ES-I3 (cell line): ENCODE measurements around the gene FSIP1.

Experiments used
- H3K36me3 ChIP-seq: 2 replicates; pipeline ENCODE4 v1.6.1; 2013; ENCODE audit warnings: mild to moderate bottlenecking, low read length, control low read depth, moderate library complexity; ENCODE audit not compliant: insufficient read depth
- H3K4me1 ChIP-seq: 2 replicates; pipeline ENCODE4 v1.6.1; 2013; ENCODE audit warnings: mild to moderate bottlenecking, control low read depth, low read length; ENCODE audit not compliant: insufficient read depth
- H3K9ac ChIP-seq: 2 replicates; pipeline ENCODE4 v1.6.1; 2013; ENCODE audit warnings: low read depth, mild to moderate bottlenecking, low read length, moderate library complexity
- H3K9me3 ChIP-seq: 2 replicates; pipeline ENCODE4 v1.6.1; 2013; ENCODE audit warnings: mild to moderate bottlenecking, low read length, moderate library complexity; ENCODE audit not compliant: control insufficient read depth, insufficient read depth

Gene FSIP1

GRCh38 chr15:39589193-39589814 lies 193.3 kb downstream of the FSIP1 start:
- H3K36me3 ChIP-seq = peaks cover 73% of the 10 kb centered on the region
- no peaks in the 10 kb centered on the region for H3K4me1 ChIP-seq
- no peak overlapping the region for H3K9ac ChIP-seq
- H3K9me3 ChIP-seq = no peaks in the 10 kb centered on the region

DNA sequence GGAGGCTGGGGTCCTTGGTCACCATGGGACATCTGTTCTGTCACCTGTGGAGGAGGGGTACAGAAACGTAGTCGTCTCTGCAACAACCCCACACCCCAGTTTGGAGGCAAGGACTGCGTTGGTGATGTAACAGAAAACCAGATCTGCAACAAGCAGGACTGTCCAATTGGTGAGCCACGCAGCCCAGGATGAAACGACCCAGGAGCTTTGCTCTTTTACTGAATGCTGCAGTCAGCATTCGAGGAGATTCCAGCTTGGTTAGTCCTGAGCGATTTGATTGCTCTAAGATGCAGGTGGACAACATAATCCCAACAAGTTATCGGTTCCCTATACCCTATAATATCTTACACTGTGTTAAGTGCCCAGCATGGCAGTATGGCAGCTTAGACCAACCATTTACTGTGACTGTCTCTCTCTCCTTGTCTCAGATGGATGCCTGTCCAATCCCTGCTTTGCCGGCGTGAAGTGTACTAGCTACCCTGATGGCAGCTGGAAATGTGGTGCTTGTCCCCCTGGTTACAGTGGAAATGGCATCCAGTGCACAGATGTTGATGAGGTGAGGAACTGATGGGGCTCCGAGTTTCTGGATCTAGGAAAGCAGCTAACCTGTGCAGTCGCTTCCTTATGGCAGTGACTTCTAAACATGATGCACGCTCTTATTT lies 194.0 kb downstream of the FSIP1 start:
- H3K4me1 ChIP-seq = no peaks in the 10 kb centered on the region
- no peaks in the 10 kb centered on the region for H3K9me3 ChIP-seq
- H3K36me3 ChIP-seq = peaks cover 70% of the 10 kb centered on the region
- no peak overlapping the region for H3K9ac ChIP-seq

DNA sequence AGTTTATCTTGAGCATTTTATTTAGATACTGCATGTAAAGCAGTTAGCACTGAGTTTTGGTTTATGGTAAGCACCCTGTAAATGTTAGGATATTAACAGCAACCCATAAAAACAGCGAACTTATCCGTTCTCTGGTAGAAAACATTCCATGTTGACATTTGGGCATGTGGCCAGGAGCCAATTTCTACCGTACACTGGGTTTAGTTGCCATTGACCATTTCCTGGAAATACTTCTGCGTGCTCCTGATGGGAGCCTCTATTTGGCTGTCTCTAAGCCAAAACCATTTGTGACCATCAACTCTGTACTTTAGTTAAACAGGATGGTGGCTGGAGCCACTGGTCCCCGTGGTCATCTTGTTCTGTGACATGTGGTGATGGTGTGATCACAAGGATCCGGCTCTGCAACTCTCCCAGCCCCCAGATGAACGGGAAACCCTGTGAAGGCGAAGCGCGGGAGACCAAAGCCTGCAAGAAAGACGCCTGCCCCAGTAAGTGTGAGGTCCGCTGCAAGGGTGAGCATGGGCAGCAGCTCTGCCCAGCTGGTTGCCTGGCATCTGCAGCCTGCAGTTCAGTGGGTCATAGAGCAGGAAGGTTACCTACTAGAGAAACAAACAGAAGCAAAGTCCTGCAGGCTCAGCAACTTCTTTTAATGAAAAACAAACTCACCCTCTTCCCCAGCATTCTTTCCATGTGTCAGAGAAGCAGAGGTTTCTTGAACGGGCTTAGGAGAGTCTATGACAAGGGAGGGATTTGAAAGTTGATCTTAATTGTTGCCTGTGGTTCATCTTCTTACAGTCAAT lies 194.7 kb downstream of the FSIP1 start:
- Histone ChIP-seq H3K9ac (no peak overlapping the region), H3K4me1 (peaks cover 2% of the 10 kb centered on the region; the same call in 1 of the 2 replicates), H3K36me3 (peaks cover 66% of the 10 kb centered on the region), H3K9me3 (no peaks in the 10 kb centered on the region)

- H3K4me1 ChIP-seq = peaks cover 7% of the 10 kb centered on the region; the same call in 1 of the 2 replicates
- H3K9ac ChIP-seq = no peak overlapping the region
- H3K9me3 ChIP-seq = no peaks in the 10 kb centered on the region
- H3K36me3 ChIP-seq = peaks cover 60% of the 10 kb centered on the region
These were observed 195.4 kb downstream of the FSIP1 start for GRCh38 chr15:39587096-39587721.

DNA sequence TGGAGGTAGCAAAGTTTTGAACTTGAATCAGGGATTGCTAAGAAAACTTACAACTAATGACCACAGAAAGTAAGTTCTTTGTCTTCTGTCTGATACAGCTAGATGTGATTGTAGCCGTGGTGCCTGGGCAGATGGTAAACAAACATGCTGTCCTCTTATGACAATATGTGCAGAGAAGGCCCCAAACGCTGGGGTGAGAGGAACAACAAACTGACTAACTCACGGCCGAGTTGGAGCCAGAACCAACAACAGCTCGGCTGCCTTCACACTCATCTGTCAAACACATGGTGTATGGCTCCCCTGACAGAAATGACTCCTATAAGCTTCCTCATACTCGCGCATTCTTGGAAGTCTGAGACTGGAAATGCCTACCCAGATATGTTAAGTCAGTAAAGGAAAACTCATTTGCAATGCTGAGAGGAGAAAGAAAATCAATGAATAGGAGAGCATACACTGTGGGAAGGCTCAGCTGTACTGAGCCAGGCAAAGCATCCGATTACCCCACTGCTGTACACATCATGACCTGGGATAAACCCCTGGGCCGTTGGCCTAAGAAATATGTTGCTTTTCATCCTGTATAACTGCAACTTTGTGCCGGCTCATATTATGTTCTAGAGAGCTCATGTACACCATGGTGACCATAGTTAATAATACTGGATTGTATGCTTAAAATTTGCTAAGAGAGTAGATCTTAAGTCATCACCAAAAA lies 196.1 kb downstream of the FSIP1 start:
- H3K36me3 ChIP-seq = peaks cover 55% of the 10 kb centered on the region
- H3K9me3 ChIP-seq = no peaks in the 10 kb centered on the region
- peaks cover 7% of the 10 kb centered on the region; the same call in 1 of the 2 replicates for H3K4me1 ChIP-seq
- H3K9ac ChIP-seq = no peak overlapping the region

DNA sequence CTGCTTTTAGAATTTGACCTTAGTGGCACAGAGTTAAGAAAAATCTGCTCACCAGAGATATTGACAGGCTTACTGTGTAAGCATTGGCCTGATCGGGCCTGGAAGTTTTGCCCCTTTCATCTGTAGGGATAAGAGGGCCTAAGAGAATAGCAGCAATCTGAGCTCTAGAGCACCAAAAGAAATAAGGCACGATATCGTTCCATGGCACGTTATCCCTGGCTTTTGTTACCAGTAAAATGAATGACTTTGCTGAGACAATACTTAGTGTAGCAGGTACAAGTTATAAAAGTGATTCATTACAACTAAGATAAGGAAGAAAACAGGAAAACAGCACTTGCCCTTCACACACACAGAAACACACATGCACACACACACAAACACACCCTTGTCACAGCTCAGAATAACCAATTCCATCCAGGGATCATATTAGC lies 196.8 kb downstream of the FSIP1 start:
- no peaks in the 10 kb centered on the region for H3K9me3 ChIP-seq
- H3K9ac ChIP-seq = no peak overlapping the region
- H3K36me3 ChIP-seq = peaks cover 48% of the 10 kb centered on the region
- H3K4me1 ChIP-seq = peaks cover 7% of the 10 kb centered on the region; the same call in 1 of the 2 replicates

DNA sequence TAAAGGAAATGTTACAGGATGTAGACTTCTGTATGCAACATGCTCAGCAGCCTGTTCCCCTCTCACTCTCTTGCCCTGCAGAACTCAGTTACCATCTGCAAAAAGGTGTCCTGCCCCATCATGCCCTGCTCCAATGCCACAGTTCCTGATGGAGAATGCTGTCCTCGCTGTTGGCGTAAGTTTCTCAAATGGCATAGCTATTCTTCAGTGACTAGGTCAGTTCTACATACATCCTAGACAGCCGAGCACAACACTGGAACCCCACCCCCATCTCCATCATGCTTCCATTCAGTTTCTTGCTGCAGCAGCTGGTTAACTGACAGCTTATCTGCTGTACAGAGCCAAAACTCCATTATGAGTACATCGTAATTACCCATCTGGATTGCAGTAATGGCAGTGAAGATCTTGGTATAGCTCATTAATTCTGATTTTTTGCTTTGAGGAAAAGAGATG lies 197.2 kb downstream of the FSIP1 start:
- Histone ChIP-seq H3K4me1 (peaks cover 7% of the 10 kb centered on the region; the same call in 1 of the 2 replicates), H3K9me3 (no peaks in the 10 kb centered on the region), H3K36me3 (peaks cover 45% of the 10 kb centered on the region), H3K9ac (no peak overlapping the region)

GRCh38 chr15:39584662-39585388 lies 197.8 kb downstream of the FSIP1 start:
- H3K36me3 ChIP-seq = peaks cover 41% of the 10 kb centered on the region

GRCh38 chr15:39584266-39584659 lies 198.4 kb downstream of the FSIP1 start:
- no peak overlapping the region for H3K9ac ChIP-seq
- H3K36me3 ChIP-seq = peaks cover 36% of the 10 kb centered on the region
- H3K9me3 ChIP-seq = no peaks in the 10 kb centered on the region
- peaks cover 7% of the 10 kb centered on the region; the same call in 1 of the 2 replicates for H3K4me1 ChIP-seq

More at GRCh38 chr15:39584662-39585388, 197.8 kb downstream of the FSIP1 start:
- Histone ChIP-seq H3K9ac (no peak overlapping the region), H3K4me1 (peaks cover 7% of the 10 kb centered on the region; the same call in 1 of the 2 replicates), H3K9me3 (no peaks in the 10 kb centered on the region)

DNA sequence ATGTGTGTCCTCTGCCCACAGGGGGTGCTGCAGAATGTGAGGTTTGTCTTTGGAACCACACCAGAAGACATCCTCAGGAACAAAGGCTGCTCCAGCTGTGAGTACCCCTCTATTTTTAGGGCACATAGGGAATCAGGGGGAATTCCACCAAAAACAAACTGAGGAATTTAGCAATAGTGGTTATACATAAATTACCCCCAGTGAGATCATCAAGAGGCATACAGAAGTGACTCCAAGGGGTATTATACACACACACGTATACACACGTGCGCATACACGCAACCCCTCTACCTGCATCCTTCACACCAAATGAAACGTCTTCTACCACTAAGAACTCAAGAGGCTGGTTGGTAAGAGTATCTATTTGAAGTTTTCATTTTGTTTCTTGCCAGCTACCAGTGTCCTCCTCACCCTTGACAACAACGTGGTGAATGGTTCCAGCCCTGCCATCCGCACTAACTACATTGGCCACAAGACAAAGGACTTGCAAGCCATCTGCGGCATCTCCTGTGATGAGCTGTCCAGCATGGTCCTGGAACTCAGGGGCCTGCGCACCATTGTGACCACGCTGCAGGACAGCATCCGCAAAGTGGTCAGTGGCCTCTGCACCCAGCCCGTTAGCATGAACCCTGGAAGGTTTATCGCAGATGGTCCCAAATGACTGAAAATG lies 198.9 kb downstream of the FSIP1 start:
- H3K4me1 ChIP-seq = peaks cover 13% of the 10 kb centered on the region
- H3K36me3 ChIP-seq = peaks cover 31% of the 10 kb centered on the region
- no peak overlapping the region for H3K9ac ChIP-seq
- H3K9me3 ChIP-seq = no peaks in the 10 kb centered on the region

GRCh38 chr15:39582977-39583595 lies 199.6 kb downstream of the FSIP1 start:
- Histone ChIP-seq H3K9me3 (no peaks in the 10 kb centered on the region), H3K4me1 (peaks cover 16% of the 10 kb centered on the region), H3K36me3 (peaks cover 30% of the 10 kb centered on the region), H3K9ac (no peak overlapping the region)

DNA sequence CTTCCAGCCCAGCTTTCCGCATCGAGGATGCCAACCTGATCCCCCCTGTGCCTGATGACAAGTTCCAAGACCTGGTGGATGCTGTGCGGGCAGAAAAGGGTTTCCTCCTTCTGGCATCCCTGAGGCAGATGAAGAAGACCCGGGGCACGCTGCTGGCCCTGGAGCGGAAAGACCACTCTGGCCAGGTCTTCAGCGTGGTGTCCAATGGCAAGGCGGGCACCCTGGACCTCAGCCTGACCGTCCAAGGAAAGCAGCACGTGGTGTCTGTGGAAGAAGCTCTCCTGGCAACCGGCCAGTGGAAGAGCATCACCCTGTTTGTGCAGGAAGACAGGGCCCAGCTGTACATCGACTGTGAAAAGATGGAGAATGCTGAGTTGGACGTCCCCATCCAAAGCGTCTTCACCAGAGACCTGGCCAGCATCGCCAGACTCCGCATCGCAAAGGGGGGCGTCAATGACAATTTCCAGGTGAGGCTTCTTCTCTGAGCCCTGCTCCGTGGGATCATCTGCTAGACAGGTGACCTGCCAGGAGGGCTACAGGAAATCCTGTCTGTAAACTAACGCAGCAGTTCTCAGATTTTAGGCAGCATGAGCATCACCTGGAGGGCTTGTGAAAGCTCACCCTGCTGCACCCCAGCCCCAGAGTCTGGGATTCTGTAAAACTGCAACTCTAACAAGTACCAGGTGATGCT lies 200.2 kb downstream of the FSIP1 start:
- Histone ChIP-seq H3K9me3 (no peaks in the 10 kb centered on the region), H3K9ac (no peak overlapping the region), H3K36me3 (peaks cover 24% of the 10 kb centered on the region), H3K4me1 (peaks cover 16% of the 10 kb centered on the region)
